ENCODE data around the gene TMEM121. TPM values are rescaled to one million over a fixed set of nuclear protein-coding genes. Genes with fewer than 3 reads are reported as not detected.

The TMEM121 gene
- total RNA-seq: 10 to 100 TPM; 14.4 to 24.6 (median 19.5) TPM

DNA sequence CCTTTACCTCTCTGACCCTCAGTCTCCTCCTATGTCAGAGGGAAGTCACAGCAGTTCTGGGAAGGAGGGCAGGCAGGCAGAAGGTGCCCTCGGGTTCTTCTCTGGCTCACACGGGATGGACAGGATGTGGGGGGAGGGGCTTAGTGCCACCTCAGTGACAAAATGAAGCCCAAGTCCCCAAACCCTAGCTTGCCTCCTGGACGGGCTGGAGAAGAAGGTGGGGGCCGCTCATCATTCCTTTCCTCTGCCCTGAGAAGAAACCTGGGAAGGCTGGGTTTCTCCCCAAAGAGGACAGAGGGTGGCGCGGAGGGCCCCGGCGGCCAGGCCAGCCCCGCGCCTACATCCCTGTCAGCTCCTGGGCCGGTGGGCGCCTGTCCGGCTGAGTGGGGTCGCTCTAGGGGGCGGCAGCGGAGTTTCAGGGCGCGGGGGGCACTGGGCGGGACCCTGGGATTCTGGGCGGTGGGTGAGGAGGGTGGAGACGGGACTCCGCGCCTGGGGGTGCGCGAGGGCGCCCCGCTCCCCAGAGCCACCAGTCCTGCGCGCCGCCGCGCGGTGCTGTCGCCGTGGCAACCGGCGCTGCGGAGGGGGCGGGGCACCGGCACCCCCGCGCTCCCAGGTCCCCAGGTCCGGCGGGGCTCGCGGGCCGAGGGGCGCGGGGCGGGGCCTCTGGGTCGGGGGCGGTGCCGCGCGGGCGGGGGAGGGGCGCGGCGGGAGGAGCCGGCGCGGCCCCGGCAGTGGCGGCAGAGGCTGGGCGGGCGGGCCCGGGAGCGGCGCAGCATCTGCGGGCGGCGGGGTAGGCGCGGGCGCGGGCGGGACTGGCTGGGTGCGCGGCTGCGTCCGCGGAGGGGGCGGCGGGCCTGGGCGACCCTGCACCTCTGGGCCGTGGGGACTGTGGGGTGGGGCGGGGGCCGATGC is at the start of gene TMEM121:
Gene TMEM121, plus strand, starts transcription at position 723 of the 915 bp plus-strand sequence. CDS start 2,252 bp downstream, outside the sequence.
- DNase-seq (no peak), ATAC-seq (peak; percentile 11 to 14)
- no peaks in the 10 kb centered on the region for H3K36me3 Mint-ChIP-seq (ENCODE audit: insufficient read depth)
- peak within 1 kb of the TSS; percentile 77 for H3K4me3 Mint-ChIP-seq
- H3K9me3 Mint-ChIP-seq: no peaks in the 10 kb centered on the region
- H3K4me1 Mint-ChIP-seq (ENCODE audit: low read depth): peaks cover 19% of the 10 kb centered on the region
- peaks cover 3% of the 10 kb centered on the region for H3K27me3 Mint-ChIP-seq (ENCODE audit: low read depth)

DNA sequence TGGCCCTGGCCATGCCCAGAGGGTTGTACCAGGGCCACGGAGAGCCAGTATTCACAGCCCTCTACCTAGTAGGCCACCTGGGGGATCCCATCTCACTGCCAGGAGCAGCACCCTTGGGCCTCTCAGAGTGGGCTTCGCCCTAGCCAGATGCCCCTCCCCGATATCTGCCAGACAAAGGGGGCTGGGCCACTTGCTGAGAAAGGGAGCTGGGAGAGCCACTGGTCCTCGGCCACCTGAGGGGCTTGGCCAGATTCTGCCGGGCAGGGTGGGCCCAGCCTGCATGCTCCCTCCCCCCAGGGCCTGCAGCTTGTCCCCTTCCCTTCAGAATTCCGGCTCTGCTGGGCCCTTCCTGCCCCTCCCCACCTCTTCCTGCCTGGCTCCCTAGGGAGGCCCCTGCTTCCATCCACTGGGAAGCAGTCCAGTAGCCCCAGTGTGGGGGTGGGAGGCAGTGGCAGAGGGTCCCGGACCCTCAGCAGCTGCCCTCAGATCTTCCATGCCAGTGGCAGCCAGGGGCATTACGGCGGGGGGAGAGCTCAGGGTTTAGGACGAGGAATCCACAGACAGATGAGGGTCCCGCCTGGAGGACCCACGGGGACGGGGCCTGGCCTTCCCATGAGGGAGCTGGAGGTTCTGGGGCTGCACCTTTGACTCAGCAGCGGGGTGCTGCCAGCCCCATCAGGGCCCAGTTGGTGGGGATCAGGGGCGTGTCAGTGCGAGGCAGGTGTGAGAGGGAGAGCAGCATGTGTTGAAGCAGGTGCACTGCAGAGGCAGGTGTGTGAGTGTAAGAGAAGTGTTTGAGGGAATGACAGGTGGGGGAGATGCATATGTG is 49.3 kb upstream of the TMEM121 start:
- Mint-ChIP-seq H3K36me3 (ENCODE audit: insufficient read depth) (no peaks in the 10 kb centered on the region), H3K4me1 (ENCODE audit: low read depth) (peaks cover 36% of the 10 kb centered on the region), H3K27me3 (ENCODE audit: low read depth) (no peaks in the 10 kb centered on the region), H3K9me3 (no peaks in the 10 kb centered on the region), H3K4me3 (peak overlapping the region; percentile 38)
- ATAC-seq (no peak), DNase-seq (no peak)

DNA sequence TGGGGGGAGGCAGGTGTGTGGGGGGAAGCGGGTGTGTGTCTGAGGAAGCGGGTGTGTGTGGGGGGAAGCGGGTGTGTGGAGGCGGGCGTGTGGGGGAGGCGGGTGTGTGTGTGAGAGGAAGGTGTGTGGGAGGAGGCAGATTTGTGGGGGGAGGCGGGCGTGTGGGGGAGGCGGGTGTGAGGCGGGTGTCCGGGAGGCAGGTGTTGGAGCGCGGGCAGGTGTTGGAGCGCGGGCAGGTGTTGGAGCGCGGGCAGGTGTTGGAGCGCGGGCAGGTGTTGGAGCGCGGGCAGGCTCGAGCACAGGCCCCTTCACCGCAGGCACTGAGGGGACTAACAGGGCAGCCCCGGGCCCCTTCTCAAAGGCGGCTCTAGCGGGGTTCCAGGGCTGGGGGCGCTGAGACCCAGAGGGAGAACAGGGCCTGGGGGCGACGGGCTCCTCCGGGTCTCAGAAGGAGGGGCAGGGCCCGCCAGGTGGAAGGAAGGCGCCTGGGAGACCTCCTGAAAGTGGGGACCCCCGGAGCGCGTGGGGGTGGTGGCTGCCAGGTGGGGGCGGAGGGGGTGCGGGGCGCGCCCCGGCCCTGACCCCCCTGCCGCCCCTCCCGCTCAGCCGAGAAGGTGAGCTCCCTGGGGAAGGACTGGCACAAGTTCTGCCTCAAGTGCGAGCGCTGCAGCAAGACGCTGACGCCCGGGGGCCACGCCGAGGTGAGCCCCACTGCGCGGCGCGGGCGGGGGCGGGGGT is 48.6 kb upstream of the TMEM121 start:
- Mint-ChIP-seq H3K27me3 (ENCODE audit: low read depth) (no peaks in the 10 kb centered on the region), H3K36me3 (ENCODE audit: insufficient read depth) (no peaks in the 10 kb centered on the region), H3K4me1 (ENCODE audit: low read depth) (peaks cover 44% of the 10 kb centered on the region), H3K9me3 (no peaks in the 10 kb centered on the region), H3K4me3 (no peak overlapping the region)
- ATAC-seq (no peak), DNase-seq (peak; percentile 41)

DNA sequence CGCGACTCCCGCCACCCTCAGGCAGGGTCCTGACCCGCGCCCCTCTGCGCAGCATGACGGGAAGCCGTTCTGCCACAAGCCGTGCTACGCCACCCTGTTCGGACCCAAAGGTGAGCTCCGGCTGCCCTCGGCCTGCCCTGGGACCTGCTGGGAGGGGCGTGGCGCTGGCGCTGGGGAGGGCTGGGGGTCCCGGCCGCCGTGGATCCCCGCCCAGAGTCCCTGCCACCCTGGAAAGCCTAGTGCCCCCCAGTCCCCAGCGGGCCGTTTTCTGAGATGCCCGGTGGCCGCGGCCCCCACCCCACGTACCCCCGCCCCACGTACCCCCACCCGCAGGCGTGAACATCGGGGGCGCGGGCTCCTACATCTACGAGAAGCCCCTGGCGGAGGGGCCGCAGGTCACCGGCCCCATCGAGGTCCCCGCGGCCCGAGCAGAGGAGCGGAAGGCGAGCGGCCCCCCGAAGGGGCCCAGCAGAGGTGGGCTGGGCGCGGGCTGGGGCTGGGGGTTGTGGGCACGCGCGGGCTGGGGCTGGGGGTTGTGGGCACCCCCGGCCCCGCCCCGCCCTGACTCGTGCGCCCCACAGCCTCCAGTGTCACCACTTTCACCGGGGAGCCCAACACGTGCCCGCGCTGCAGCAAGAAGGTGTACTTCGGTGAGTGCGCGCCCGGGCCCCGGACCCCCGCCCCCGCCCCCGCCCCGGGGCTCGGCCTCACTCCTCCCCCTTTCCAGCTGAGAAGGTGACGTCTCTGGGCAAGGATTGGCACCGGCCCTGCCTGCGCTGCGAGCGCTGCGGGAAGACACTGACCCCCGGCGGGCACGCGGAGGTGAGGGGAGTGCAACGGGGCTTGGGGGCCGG is 47.8 kb upstream of the TMEM121 start:
- ATAC-seq (no peak), DNase-seq (no peak)
- H3K27me3 Mint-ChIP-seq (ENCODE audit: low read depth): no peaks in the 10 kb centered on the region
- no peak overlapping the region for H3K4me3 Mint-ChIP-seq
- no peaks in the 10 kb centered on the region for H3K9me3 Mint-ChIP-seq
- no peaks in the 10 kb centered on the region for H3K36me3 Mint-ChIP-seq (ENCODE audit: insufficient read depth)
- peaks cover 47% of the 10 kb centered on the region for H3K4me1 Mint-ChIP-seq (ENCODE audit: low read depth)

DNA sequence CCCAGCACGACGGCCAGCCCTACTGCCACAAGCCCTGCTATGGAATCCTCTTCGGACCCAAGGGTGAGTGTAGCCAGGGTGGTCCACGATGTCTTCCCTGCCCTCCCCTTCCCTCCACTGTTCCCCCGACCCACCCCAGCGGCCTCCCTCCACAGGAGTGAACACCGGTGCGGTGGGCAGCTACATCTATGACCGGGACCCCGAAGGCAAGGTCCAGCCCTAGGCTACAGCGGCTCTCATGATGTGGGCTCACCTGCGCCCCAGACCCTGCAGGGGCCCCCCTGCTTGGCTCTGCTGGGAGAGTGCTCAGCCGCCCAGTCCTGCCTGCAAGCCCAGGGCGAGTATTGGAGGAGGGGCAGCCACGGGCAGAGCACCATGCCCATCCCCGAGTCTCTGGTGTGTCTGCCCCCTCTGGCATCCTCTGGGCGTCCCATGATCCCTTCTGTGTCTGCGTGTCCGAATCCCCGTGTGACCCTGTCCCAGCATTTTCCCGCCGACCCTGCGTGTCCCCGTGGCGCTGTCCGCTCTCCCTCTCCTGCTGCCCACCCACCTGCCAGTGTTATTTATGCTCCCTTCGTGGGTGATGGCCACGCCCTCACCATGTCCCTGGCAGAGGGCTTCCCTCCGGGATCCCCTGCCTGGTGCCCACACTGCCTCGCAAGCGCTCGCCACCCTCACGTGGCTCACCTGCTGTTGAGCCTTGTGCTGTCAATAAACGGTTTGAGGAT is 46.8 kb upstream of the TMEM121 start:
- ATAC-seq: no peak
- H3K4me1 Mint-ChIP-seq (ENCODE audit: low read depth): peaks cover 54% of the 10 kb centered on the region
- peak overlapping the region; percentile 16 for H3K4me3 Mint-ChIP-seq
- DNase-seq: no peak
- H3K36me3 Mint-ChIP-seq (ENCODE audit: insufficient read depth): no peaks in the 10 kb centered on the region
- H3K27me3 Mint-ChIP-seq (ENCODE audit: low read depth): no peaks in the 10 kb centered on the region
- no peaks in the 10 kb centered on the region for H3K9me3 Mint-ChIP-seq

DNA sequence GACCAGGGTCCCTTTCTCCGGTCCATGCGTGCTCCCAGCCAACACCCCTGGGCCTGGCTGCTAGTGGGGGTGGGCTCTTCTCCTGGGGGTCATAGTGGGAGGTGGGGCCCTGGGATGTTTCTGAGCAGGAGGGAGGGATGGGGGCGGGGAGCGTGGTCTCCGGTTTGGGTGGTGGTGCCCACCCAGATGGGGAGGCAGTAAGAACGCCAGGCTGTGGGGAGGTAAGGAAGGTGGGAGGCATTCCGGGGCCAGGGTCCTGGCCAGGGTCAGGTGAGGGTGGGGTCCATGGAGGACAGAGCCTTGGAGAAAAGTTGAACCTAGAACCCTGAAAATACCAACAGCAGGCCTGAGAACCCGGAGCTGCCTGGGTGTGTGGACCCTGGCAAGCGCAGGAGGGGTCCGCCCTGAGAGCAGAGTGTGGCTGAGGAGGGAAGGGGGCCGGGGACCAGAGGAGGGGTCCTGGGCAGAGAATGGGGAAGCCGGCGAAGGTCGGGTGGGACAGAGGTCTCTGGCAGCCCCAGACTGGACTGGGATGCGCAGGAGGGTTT is 46.1 kb upstream of the TMEM121 start:
- ATAC-seq (no peak), DNase-seq (no peak)
- Mint-ChIP-seq H3K27me3 (ENCODE audit: low read depth) (no peaks in the 10 kb centered on the region), H3K4me3 (no peak overlapping the region), H3K9me3 (no peaks in the 10 kb centered on the region), H3K4me1 (ENCODE audit: low read depth) (peaks cover 60% of the 10 kb centered on the region), H3K36me3 (ENCODE audit: insufficient read depth) (no peaks in the 10 kb centered on the region)

DNA sequence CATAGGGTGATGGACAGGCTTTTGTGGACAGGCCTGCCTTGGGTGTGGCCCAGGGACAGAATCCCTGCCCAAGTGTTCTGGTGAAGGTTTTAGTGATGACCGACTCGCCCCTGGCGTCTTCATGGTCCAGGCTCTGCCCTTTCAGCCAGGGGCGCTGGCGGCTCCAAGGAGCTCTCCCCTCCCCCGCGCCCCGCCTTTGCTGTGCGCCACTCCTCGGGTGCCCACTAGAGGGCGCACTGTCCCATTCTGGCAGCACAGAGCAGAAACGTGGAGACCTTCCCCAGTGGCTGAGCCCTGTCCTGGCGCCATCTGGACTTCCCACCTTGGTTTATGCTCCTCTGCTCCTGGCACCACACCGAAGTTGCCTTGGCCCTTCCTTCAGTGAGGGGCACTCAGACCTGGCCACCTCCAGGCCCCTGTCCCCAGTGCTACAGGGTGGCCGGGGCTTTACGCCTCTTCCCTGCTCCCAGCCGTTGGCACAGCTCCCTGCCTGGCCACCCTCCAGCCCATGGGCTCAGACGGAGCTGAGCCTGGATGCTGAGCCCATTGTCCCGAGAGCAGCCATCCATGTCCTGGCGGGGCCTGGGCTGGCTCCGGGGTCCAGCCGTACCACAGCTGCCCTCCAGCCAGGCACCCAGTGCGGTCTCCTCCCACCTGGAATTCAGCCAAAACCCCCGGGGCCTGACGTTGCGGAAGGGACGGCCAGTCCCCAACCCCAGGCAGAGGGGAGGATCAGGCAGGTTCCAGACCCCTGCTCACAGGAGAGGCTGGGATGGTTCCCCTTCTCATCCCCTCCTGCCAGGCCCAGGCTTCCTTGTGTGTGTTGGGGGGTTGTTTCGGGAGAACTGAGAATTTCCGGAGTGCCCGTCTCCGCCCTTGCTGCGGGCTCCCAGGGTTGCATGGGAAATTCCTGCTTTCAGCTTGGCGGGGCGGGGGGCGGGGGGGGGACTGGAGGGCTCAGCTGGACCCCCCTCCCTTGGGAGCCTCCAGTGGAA is 45.3 kb upstream of the TMEM121 start:
- DNase-seq (peak; percentile 87), ATAC-seq (peak; percentile 64 to 66)
- no peaks in the 10 kb centered on the region for H3K27me3 Mint-ChIP-seq (ENCODE audit: low read depth)
- peak overlapping the region; percentile 73 for H3K4me3 Mint-ChIP-seq
- H3K9me3 Mint-ChIP-seq: no peaks in the 10 kb centered on the region
- H3K4me1 Mint-ChIP-seq (ENCODE audit: low read depth): peaks cover 66% of the 10 kb centered on the region
- no peaks in the 10 kb centered on the region for H3K36me3 Mint-ChIP-seq (ENCODE audit: insufficient read depth)

DNA sequence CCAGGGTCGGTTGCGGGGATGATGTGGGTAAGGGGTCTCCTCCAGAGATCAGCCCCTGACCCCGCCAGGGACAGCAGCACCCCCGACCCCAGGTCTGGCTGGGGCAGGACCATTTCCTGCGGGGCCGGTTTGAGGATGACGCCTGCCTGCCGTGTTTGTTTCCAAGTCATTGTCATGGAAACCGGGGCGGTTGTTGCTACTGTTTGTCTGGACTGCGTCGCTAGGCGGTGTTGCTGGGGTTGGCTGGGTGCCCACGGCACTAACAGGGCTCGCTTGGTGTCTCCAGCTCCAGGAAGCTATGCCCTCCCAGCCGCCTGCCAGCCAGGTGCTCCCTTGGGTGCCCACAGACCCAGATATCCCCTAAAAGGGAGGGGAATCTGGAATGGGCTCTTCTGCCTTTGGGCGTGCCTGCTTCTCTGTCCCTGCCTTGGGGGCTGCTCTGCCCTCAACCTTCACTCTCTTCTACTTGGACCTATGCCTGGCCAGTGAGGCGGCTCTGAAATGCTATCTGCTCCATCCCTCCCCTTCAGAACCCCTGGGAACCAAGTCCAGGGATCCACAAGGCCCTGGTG is 44.4 kb upstream of the TMEM121 start:
- ATAC-seq (peak; percentile 66 to 69), DNase-seq (peak; percentile 83)
- Mint-ChIP-seq H3K27me3 (ENCODE audit: low read depth) (no peaks in the 10 kb centered on the region), H3K4me1 (ENCODE audit: low read depth) (peaks cover 61% of the 10 kb centered on the region), H3K9me3 (no peaks in the 10 kb centered on the region), H3K36me3 (ENCODE audit: insufficient read depth) (no peaks in the 10 kb centered on the region), H3K4me3 (peak overlapping the region; percentile 75)

DNA sequence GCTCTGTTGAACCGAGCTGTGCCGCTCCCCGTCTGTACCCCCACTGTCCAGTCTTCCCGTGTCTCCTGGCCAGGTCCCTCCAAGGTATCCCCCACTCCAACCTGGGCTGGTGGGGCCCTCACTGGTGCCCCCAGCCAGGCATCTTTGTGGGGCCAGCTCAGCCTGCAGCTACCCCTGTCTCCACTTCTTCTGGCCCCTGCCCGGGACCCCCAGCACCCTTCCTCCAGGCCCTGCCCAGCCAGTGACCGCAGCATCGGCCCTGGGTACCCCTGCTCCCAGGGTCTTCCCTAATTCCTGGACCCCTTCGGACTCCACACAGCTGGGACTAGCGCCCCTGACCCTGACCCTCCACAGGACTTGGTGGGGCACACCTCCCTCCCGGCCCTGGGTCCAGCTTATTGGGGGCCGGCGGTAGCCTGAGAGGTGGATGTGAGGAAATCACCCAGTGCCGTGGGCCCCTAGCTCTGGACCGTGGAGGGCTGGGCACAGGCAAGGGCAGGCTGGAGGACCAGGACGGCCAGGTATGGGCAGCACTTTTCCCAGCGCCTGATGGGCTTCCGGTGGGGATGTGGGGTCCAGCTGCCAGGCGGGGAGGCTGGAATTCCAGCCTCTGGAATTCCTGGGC is 43.8 kb upstream of the TMEM121 start:
- peak overlapping the region; percentile 75 for H3K4me3 Mint-ChIP-seq
- no peak for ATAC-seq

DNA sequence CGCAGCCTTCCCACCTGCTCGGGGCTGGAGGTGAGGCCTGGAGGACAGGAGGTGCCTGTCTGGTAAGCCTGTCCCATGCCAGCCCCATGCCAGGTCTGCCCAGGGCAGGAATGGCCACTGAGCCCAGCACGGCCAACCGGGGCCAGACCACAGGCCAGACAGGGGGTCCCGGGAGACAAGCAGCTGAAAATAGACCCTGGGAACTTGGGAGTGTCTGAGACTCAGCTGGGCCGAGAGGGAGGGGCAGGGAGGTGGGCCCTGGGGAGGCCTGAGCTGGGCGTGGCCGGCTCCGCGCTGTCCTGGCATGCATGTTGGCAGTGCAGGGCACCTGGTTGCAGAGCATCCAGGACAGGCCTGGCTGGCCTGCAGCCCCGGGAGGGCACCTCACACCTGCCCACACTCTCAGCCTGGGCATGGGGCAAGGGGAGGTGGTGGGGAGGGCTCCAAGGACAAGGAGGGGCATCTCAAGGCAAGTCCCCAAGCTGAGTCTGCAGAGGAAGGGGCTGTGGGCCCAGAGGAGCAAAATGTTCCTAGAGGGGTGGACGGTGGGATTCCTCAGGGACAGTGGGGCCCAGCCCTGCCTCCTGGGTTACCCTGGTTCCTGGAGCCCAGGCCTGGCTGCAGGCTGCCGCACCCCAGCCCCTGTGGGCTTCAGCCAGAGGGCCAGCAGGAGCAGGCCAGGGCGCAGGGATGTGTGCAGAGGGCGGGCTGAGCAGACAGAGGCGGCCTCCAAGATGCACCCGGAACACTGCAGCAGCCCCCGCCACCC is 42.9 kb upstream of the TMEM121 start:
- H3K4me3 Mint-ChIP-seq: no peak overlapping the region
- H3K36me3 Mint-ChIP-seq (ENCODE audit: insufficient read depth): no peaks in the 10 kb centered on the region
- no peak for ATAC-seq
- no peak for DNase-seq
- H3K27me3 Mint-ChIP-seq (ENCODE audit: low read depth): no peaks in the 10 kb centered on the region
- peaks cover 61% of the 10 kb centered on the region for H3K4me1 Mint-ChIP-seq (ENCODE audit: low read depth)
- no peaks in the 10 kb centered on the region for H3K9me3 Mint-ChIP-seq

More for the DNA sequence above, 43.8 kb upstream of the TMEM121 start:
- Mint-ChIP-seq H3K4me1 (ENCODE audit: low read depth) (peaks cover 56% of the 10 kb centered on the region), H3K27me3 (ENCODE audit: low read depth) (no peaks in the 10 kb centered on the region), H3K36me3 (ENCODE audit: insufficient read depth) (no peaks in the 10 kb centered on the region), H3K9me3 (no peaks in the 10 kb centered on the region)
- no peak for DNase-seq

Measured in activated T-cell treated with anti-CD3 and anti-CD28 coated beads, Interleukin-2, amount 50 U/mL, for 4 hours (primary cell).